ENCODE results near the gene GPR143. TPM values are rescaled to one million over a fixed set of nuclear protein-coding genes. Genes with fewer than 3 reads are reported as not detected.

GPR143 gene
- total RNA-seq, 1 experiment from 2014 or later = 1.2 TPM

GRCh38 chrX:9805956-9806355, 40.3 kb upstream of the GPR143 start:
- no TSS peak for BruUV-seq (replicated peaks)
- intact Hi-C loops (cut with micrococcal nuclease; ENCODE audit: unreplicated experiment) = no loop called here
- ChIA-PET POLR2A (ENCODE audit: low non-redundant PET) (interaction anchor here (0.7 kb wide), 1 partner anchor 359 kb away, joined by 8 read pairs; no protein-coding TSS in a partner anchor), CTCF (no interaction called here)
- TF ChIP-seq EZH2 (IDR thresholded peaks at IDR 0.05; ENCODE audit: borderline replicate concordance, low read depth, low read length, poor library complexity, severe bottlenecking) (no peak), CTCF (conservative IDR thresholded peaks at IDR 0.05; ENCODE audit: low read depth, low read length) (no peak)
- no peaks in the 10 kb centered on the region for H3K4me1 ChIP-seq (ENCODE audit: insufficient read depth, low read length, poor library complexity, severe bottlenecking)
- H3K36me3 ChIP-seq (ENCODE audit: insufficient read depth, low read length, poor library complexity, severe bottlenecking) = no peaks in the 10 kb centered on the region
- no peak overlapping the region for H3K27ac ChIP-seq (ENCODE audit: low read depth, low read length, poor library complexity, severe bottlenecking)
- H3K27me3 ChIP-seq (replicated peaks; ENCODE audit: insufficient read depth, low read depth, low read length, poor library complexity) = no peaks in the 10 kb centered on the region
- no peak overlapping the region for H3K4me3 ChIP-seq (ENCODE audit: low read depth, low read length, poor library complexity, severe bottlenecking)
- DNase-seq (ENCODE audit: low spot score) = no peak
- no peaks in the 10 kb centered on the region for H3K9me3 ChIP-seq (ENCODE audit: low read depth, low read length, poor library complexity, severe bottlenecking)

- H3K9me3 ChIP-seq (ENCODE audit: low read depth, low read length, poor library complexity, severe bottlenecking) = peaks cover 9% of the 10 kb centered on the region
- no peaks in the 10 kb centered on the region for H3K4me1 ChIP-seq (ENCODE audit: insufficient read depth, low read length, poor library complexity, severe bottlenecking)
- no peak overlapping the region for H3K27ac ChIP-seq (ENCODE audit: low read depth, low read length, poor library complexity, severe bottlenecking)
- no peak for DNase-seq (ENCODE audit: low spot score)
- intact Hi-C loops (cut with micrococcal nuclease; ENCODE audit: unreplicated experiment) = no loop called here
- TF ChIP-seq EZH2 (IDR thresholded peaks at IDR 0.05; ENCODE audit: borderline replicate concordance, low read depth, low read length, poor library complexity, severe bottlenecking) = no peak
- TF ChIP-seq CTCF (conservative IDR thresholded peaks at IDR 0.05; ENCODE audit: low read depth, low read length) = no peak
- no peaks in the 10 kb centered on the region for H3K36me3 ChIP-seq (ENCODE audit: insufficient read depth, low read length, poor library complexity, severe bottlenecking)
- no peak overlapping the region for H3K4me3 ChIP-seq (ENCODE audit: low read depth, low read length, poor library complexity, severe bottlenecking)
- H3K27me3 ChIP-seq (replicated peaks; ENCODE audit: insufficient read depth, low read depth, low read length, poor library complexity) = no peaks in the 10 kb centered on the region
- CTCF ChIA-PET = no interaction called here
- POLR2A ChIA-PET (ENCODE audit: low non-redundant PET) = no interaction called here
- BruUV-seq (replicated peaks) = no TSS peak
These were observed 38.8 kb upstream of the GPR143 start for GRCh38 chrX:9804444-9804843.

- TF ChIP-seq CTCF (conservative IDR thresholded peaks at IDR 0.05; ENCODE audit: low read depth, low read length) = no peak
- no peak for TF ChIP-seq EZH2 (IDR thresholded peaks at IDR 0.05; ENCODE audit: borderline replicate concordance, low read depth, low read length, poor library complexity, severe bottlenecking)
- intact Hi-C loops (cut with micrococcal nuclease; ENCODE audit: unreplicated experiment) = no loop called here
- no peaks in the 10 kb centered on the region for H3K36me3 ChIP-seq (ENCODE audit: insufficient read depth, low read length, poor library complexity, severe bottlenecking)
- no peak overlapping the region for H3K4me3 ChIP-seq (ENCODE audit: low read depth, low read length, poor library complexity, severe bottlenecking)
- peaks cover 9% of the 10 kb centered on the region for H3K9me3 ChIP-seq (ENCODE audit: low read depth, low read length, poor library complexity, severe bottlenecking)
- H3K27ac ChIP-seq (ENCODE audit: low read depth, low read length, poor library complexity, severe bottlenecking) = no peak overlapping the region
- BruUV-seq (replicated peaks) = no TSS peak
- no peak for DNase-seq (ENCODE audit: low spot score)
- no peaks in the 10 kb centered on the region for H3K27me3 ChIP-seq (replicated peaks; ENCODE audit: insufficient read depth, low read depth, low read length, poor library complexity)
- ChIA-PET POLR2A (ENCODE audit: low non-redundant PET) (no interaction called here), CTCF (no interaction called here)
- H3K4me1 ChIP-seq (ENCODE audit: insufficient read depth, low read length, poor library complexity, severe bottlenecking) = no peaks in the 10 kb centered on the region
These were observed 37.1 kb upstream of the GPR143 start for GRCh38 chrX:9802737-9803136.

All from A673 (cell line).